ENCODE measurements around the gene PRDM16.

DNA sequence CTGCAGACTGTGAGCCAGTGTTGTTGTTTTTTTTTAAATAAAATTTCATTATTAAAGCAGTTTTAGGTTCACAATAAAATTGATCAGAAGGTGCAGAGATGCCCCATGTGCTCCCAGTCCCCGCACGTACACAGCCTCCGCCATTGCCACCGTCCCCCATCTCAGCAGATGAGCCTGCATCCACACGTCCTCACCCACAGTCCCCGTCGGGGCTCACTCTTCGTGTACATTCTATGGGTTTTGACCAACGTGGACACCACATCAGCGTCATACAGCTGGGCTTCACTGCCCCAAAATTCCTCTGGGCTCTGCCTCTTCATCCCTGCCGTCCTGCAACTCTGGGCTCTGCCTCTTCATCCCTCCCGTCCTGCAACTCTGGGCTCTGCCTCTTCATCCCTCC lies 373.9 kb downstream of the PRDM16 start:
- TF ChIP-seq, protein P1, sequence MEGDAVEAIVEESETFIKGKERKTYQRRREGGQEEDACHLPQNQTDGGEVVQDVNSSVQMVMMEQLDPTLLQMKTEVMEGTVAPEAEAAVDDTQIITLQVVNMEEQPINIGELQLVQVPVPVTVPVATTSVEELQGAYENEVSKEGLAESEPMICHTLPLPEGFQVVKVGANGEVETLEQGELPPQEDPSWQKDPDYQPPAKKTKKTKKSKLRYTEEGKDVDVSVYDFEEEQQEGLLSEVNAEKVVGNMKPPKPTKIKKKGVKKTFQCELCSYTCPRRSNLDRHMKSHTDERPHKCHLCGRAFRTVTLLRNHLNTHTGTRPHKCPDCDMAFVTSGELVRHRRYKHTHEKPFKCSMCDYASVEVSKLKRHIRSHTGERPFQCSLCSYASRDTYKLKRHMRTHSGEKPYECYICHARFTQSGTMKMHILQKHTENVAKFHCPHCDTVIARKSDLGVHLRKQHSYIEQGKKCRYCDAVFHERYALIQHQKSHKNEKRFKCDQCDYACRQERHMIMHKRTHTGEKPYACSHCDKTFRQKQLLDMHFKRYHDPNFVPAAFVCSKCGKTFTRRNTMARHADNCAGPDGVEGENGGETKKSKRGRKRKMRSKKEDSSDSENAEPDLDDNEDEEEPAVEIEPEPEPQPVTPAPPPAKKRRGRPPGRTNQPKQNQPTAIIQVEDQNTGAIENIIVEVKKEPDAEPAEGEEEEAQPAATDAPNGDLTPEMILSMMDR (IDR thresholded peaks at IDR 0.05), result no peak
- TF ChIP-seq EP300 (IDR thresholded peaks at IDR 0.05), result no peak
- TF ChIP-seq POLR2A (IDR thresholded peaks at IDR 0.05), result no peak
